Lower lobe of right lung (tissue), 2 donors: ENCODE measurements around the gene MAN2B2. TPM values are rescaled to one million over a fixed set of nuclear protein-coding genes. Genes with fewer than 3 reads are reported as not detected.

ENCODE experiments used
- ATAC-seq, 2 donors: fragments of 200-7000 bp; cut with Tn5 transposase; one replicate each; pipeline ENCODE4 v1.9.1; 2020 to 2022; ENCODE audit warnings: mild to moderate bottlenecking in 2 of 2, moderate library complexity in 2 of 2
- DNase-seq: peaks from one replicate; pipeline ENCODE4 v3.0.0-alpha.2; 2020
- H3K27ac ChIP-seq: fragments of 200-600 bp; one replicate; pipeline ENCODE4 v1.8.0; 2022
- H3K27me3 ChIP-seq: fragments of 200-600 bp; one replicate; pipeline ENCODE4 v1.8.0; 2022; ENCODE audit warnings: low read depth
- H3K36me3 ChIP-seq: fragments of 200-600 bp; one replicate; pipeline ENCODE4 v1.8.0; 2022; ENCODE audit warnings: mild to moderate bottlenecking
- H3K4me1 ChIP-seq: fragments of 200-600 bp; one replicate; pipeline ENCODE4 v1.8.0; 2022
- H3K4me3 ChIP-seq: fragments of 200-600 bp; one replicate; pipeline ENCODE4 v1.8.0; 2022; ENCODE audit warnings: mild to moderate bottlenecking
- H3K9me3 ChIP-seq: fragments of 200-600 bp; one replicate; pipeline ENCODE4 v1.8.0; 2022
- intact Hi-C: fragments of 100-400 bp; cut with DNase I; formaldehyde crosslinking; loops from one replicate; pipeline ENCODE4 v1.11.0; 2022
- total RNA-seq: library from RNA; stranded (reverse); fragmentation: NEBNext Ultra II Directional; extraction: Animal tissue kit (Norgen Biotek cat#: 25700); gene quantifications from one replicate; pipeline ENCODE4 v1.2.1, GENCODE V29; 2021
- TF ChIP-seq, protein P1 (sequence below): fragments of 200-600 bp; IDR thresholded peaks from one replicate; pipeline ENCODE4 v1.8.0; 2022; ENCODE audit warnings: antibody characterized with exemption, mild to moderate bottlenecking
- donor health status: DM: no; HTN: yes; CAD: no; lungs with severe emphysema.

Gene MAN2B2
- total RNA-seq, 1 donor from 2014 or later = 41.2 TPM

GRCh38 chr4:6620296-6620695 lies 45.3 kb downstream of the MAN2B2 start:
- intact Hi-C loops = no loop called here
- Histone ChIP-seq H3K27ac (no peak overlapping the region), H3K36me3 (peaks cover 52% of the 10 kb centered on the region), H3K9me3 (no peaks in the 10 kb centered on the region), H3K4me1 (no peaks in the 10 kb centered on the region), H3K27me3 (no peaks in the 10 kb centered on the region), H3K4me3 (no peak overlapping the region)
- TF ChIP-seq, protein P1, sequence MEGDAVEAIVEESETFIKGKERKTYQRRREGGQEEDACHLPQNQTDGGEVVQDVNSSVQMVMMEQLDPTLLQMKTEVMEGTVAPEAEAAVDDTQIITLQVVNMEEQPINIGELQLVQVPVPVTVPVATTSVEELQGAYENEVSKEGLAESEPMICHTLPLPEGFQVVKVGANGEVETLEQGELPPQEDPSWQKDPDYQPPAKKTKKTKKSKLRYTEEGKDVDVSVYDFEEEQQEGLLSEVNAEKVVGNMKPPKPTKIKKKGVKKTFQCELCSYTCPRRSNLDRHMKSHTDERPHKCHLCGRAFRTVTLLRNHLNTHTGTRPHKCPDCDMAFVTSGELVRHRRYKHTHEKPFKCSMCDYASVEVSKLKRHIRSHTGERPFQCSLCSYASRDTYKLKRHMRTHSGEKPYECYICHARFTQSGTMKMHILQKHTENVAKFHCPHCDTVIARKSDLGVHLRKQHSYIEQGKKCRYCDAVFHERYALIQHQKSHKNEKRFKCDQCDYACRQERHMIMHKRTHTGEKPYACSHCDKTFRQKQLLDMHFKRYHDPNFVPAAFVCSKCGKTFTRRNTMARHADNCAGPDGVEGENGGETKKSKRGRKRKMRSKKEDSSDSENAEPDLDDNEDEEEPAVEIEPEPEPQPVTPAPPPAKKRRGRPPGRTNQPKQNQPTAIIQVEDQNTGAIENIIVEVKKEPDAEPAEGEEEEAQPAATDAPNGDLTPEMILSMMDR = no peak
- ATAC-seq = peak in 1 of 2 donors; percentile 16
- no peak for DNase-seq

- no peak for DNase-seq
- Histone ChIP-seq H3K27ac (no peak overlapping the region), H3K36me3 (peaks cover 46% of the 10 kb centered on the region), H3K27me3 (no peaks in the 10 kb centered on the region), H3K9me3 (no peaks in the 10 kb centered on the region), H3K4me3 (no peak overlapping the region), H3K4me1 (no peaks in the 10 kb centered on the region)
- TF ChIP-seq, protein P1 = no peak
- intact Hi-C loops = no loop called here
- no peak for ATAC-seq
Observed at GRCh38 chr4:6620891-6621555, 46.0 kb downstream of the MAN2B2 start.

GRCh38 chr4:6621556-6621927 lies 46.6 kb downstream of the MAN2B2 start:
- TF ChIP-seq, protein P1 = no peak
- no peaks in the 10 kb centered on the region for H3K4me1 ChIP-seq
- no peaks in the 10 kb centered on the region for H3K9me3 ChIP-seq
- intact Hi-C loops = no loop called here
- H3K27me3 ChIP-seq = no peaks in the 10 kb centered on the region
- ATAC-seq (no peak), DNase-seq (no peak)
- H3K4me3 ChIP-seq = no peak overlapping the region
- no peak overlapping the region for H3K27ac ChIP-seq
- peaks cover 41% of the 10 kb centered on the region for H3K36me3 ChIP-seq

GRCh38 chr4:6622744-6623143 lies 47.8 kb downstream of the MAN2B2 start:
- H3K27ac ChIP-seq = no peak overlapping the region
- H3K4me1 ChIP-seq = no peaks in the 10 kb centered on the region
- DNase-seq = no peak
- no peaks in the 10 kb centered on the region for H3K9me3 ChIP-seq
- ATAC-seq = no peak
- intact Hi-C loops = no loop called here
- TF ChIP-seq, protein P1 = no peak
- no peaks in the 10 kb centered on the region for H3K27me3 ChIP-seq
- H3K36me3 ChIP-seq = peaks cover 29% of the 10 kb centered on the region
- H3K4me3 ChIP-seq = no peak overlapping the region

DNA sequence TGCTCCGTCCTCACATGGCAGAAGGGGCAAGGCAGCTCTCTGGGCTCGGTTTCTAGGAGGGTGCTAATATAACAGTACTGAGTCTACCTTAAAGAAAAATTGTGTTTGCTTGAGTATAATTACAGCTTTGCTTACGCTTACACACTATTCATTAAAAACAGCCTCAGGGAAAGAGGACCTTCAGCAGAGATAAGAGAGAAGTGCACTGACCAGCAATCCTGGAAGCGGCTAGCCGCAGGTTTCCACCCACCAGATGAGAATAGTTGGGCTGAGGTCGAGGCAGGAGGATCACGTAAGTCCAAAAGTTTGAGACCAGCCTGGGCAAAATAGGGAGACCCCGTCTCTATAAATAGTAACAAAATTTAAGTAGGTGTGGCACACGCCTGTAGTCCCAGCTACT lies 50.3 kb downstream of the MAN2B2 start:
- H3K4me3 ChIP-seq = no peak overlapping the region
- no peak for ATAC-seq
- H3K27ac ChIP-seq = no peak overlapping the region
- DNase-seq = no peak
- peaks cover 5% of the 10 kb centered on the region for H3K36me3 ChIP-seq
- no peaks in the 10 kb centered on the region for H3K27me3 ChIP-seq
- TF ChIP-seq, protein P1 = no peak
- intact Hi-C loops = no loop called here
- H3K9me3 ChIP-seq = no peaks in the 10 kb centered on the region
- H3K4me1 ChIP-seq = no peaks in the 10 kb centered on the region
